ENCODE results near the gene BUD23.
"Not testable (repeated sequence)": the region's sequence is repeated elsewhere in the genome, so short reads cannot be mapped to it uniquely, and the experiment has no call there.

The BUD23 gene

DNA sequence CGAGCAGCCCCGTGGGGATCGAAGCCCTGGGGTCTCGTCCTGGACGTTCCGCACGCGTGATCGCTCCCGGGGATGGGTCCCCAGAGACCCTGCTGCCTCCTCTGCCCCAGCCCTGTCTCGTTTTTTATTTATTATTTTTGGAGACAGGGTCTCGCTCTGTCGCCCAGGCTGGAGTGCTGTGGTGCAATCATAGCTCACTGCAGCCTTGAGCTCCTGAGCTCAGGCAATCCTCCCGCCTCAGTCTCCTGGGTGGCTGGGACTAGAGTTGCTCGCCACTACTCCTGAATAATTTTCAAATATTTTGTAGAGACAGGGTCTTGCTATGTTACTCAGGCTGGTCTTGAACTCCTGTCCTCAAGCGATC, 36.4 kb downstream of the BUD23 start:
- no peak for DNase-seq (ENCODE audit: low read depth)

DNA sequence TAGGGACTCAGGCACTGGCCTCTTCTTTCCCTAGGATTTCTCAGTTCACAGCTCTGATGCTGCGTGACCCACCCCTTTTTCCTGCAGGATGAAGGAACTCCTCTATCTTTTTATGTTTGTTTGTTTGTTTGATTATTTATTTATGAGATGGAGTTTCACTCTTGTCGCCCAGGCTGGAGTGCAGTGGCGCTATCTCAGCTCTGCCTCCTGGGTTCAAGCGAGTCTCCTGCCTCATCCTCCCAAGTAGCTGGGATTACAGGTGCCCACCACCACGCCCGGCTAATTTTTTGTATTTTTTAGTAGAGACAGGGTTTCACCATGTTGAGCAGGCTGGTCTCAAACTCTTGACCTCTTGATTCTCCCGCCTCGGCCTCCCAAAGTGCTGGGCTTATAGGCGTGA, 37.0 kb downstream of the BUD23 start:
- not testable (repeated sequence) for DNase-seq (ENCODE audit: low read depth)

DNA sequence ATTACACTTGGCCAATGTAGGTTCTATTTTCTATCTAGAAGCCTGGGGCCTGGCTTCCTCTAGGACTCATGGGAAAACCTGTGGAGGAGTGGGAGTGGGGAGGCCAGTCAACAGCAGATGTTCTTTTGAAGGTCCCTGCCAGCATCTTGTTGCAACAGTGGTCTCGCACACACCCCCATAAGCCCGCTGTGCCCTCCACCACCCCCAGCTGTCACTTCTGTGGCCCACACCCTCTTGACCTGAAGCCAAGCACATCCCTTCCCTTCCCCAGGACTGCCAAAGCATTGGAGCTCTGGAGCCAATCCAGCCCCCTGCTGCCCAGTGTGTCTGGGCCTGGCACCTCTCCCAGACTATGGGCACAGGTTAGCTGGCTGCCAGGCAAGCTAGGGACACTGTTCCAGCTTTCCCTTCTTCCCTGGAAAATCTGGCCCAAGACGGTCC, 38.0 kb downstream of the BUD23 start:
- no peak for DNase-seq (ENCODE audit: low read depth)

DNA sequence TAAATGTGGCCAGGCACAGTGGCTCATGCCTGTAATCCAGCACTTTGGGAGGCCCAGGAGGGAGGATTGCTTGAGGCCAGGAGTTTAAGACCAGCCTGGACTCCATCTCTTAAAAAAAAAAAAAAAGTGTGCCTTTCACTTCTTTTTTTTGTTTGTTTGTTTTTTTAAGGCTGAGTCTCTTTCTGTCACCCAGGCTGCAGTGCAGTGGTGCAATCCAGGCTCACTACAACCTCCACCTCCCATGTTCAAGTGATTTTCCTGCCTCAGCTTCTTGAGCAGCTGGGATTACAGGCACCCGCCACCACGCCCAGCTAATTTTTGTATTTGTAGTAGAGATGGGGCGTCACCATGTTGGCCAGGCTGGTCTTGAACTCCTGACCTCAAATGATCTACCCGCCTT, 38.8 kb downstream of the BUD23 start:
- DNase-seq (ENCODE audit: low read depth), result not testable (repeated sequence)

DNA sequence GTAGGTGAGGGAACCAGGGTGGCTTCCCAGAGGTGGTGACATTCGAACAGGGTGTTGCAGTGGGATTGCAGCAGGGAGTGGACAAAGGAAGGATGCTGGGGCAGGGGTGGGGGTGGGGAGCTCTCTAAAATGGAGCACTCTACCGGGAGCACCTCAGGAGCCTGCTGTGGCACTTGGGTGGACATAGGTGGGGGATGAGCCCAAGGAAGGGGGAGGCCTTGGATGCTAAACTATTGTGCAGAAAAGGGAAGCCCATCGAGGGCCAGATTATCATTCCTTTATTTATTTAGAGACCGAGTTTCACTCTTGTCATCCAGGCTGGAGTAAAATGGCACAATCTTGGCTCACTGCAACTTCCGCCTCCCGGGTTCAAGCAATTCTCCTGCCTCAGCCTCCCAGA, 39.4 kb downstream of the BUD23 start:
- DNase-seq (ENCODE audit: low read depth), result no peak

DNA sequence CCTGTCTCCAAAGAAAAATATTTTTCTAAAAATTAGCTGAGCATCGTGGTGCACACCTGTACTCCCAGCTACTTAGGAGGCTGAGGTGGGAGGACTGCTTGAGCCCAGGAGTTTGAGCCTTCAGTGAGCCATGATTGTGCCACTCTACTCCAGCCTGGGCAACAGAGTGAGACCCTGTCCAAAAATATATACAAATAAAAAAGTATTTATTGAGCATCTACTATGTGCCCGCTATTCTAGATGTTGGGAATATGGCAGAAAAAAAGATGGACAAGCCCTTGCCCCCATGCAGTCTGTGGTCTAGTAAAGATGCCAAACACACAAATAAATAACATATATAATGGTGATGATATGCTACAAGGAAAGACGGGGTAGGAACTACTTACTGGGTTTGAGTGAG, 40.4 kb downstream of the BUD23 start:
- DNase-seq (ENCODE audit: low read depth), result no peak

DNA sequence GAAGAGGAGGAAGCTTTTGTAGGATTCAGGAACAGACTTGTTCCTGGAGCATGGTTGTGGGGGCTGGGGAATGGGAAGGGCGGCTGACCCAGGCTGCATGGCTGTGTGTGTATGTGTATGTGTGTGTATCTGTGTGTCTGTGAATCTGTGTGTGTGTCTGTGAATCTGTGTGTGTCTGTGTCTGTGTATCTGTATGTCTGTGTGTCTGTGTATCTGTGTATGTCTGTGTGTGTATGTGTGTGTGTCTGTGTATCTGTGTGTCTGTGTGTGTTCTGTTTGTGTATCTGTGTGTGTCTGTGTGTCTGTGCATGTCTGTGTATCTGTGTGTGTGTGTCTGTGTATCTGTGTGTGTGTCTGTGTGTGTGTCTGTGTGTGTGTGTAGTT, 42.7 kb downstream of the BUD23 start:
- no peak for DNase-seq (ENCODE audit: low read depth)

DNA sequence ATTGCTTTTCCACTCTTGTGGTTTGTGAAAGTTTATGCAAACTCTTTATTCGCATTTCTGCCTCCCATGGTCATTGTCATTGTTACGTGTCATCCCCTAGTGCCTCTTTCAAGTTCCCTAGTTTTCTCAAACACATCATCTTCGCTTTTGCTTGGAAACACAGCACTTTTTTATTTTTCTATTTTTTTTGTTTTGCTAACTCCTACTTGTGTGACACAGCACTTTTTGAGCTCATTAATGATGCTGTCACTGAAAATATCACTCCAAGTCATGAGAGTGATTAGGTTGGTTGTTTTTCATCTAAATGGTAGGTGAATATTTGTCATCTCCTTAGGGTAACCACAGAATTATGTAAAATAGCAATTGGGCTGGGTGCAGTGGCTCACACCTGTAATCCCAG, 44.6 kb downstream of the BUD23 start:
- no peak for DNase-seq (ENCODE audit: low read depth)

DNA sequence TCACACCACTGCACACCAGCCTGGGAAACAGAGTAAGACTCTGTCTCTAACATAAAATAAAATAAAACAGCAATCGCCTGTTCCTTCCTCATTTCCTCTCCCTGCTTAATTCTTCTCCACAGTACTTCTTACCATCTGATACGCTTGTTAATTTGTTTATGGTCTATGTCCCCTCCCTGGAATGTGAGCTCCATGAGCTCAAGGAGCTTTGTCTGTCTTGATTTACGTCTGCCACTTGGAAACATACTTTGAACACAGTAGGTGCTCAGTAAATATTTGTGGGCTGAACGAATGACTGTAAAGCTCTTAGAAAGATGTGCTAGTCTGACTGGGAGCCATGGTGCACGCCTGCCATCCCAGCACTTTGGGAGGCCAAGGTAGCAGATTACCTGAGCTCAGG, 45.2 kb downstream of the BUD23 start:
- no peak for DNase-seq (ENCODE audit: low read depth)

DNA sequence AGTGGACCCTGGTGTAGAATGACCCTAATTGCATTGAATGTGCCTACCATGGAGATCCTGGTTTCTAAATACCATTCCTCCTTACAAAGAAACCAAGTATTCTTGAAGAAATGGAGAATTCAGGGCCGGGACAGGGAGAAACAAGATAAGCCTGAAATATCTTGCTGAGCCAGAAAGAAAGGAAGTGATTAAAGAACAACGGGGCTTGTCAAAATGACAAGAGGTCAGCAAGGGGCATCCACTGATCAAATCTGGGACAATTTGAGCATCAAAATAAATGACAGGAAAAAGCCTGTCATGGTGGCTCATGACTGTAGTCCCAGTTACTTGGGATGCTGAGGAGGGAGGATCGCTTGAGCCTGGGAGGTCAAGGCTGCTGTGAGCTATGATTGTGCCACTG, 47.1 kb downstream of the BUD23 start:
- no peak for DNase-seq (ENCODE audit: low read depth)

DNA sequence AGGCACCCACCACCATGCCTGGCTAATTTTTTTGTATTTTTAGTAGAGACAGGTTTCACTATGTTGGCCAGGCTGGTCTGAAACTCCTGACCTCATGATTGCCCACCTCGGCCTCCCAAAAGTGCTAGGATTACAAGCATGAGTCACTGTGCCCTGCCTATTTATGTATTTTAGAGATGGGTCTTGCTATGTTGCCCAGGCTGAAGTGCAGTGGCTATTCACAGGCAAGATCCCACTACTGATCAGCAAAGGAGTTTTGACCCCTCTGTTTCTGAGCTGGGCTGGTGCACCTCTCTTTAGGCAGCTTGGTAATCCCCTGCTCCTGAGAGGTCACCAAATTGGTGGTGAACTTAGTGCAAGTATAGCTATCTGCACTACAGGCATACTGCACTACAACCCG, 49.0 kb downstream of the BUD23 start:
- DNase-seq (ENCODE audit: low read depth), result no peak

DNA sequence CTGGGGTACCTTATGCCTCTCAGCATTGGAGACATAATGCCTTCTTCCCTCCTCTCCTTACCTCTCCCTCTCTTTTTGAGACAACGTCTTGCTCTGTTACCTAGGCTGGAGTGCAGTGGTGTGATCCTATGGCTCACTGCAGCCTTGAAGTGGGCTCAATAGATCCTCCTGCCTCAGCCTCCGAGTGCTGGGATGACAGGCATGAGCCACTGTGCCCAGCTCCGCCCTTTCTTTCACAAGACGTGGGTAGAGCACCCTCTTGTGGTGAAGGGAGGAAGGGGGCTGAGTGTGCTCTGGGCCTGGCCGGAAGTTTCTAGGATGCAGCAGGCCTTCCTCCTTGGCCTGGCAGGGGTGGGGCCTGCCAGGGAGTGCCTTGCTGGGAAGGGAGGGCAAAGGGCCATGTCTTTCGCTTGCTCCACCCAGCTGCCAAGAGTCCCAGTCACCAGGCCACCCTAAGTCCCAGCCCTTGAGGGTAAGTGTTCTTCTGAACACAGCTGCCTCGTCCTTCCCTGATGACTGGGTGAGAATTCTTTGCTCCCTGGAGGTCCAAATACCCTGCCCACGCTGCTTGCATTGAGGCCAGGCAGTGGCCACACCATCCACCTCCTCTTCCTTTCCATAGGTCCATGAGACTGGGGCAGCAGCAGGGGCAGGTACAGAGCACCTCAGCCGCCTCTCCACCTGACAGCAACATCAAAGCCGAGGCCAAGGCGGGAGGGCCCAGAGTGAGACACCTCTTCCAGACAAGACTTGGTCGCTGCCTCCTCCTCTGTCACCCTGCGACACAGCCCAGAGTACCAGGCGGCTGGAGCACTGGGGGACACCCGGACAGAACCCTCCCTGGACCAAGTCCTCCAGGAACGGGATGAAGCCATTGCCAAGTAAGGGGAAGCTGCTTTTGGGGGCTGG, 51.5 kb downstream of the BUD23 start:
- no peak for DNase-seq (ENCODE audit: low read depth)

DNA sequence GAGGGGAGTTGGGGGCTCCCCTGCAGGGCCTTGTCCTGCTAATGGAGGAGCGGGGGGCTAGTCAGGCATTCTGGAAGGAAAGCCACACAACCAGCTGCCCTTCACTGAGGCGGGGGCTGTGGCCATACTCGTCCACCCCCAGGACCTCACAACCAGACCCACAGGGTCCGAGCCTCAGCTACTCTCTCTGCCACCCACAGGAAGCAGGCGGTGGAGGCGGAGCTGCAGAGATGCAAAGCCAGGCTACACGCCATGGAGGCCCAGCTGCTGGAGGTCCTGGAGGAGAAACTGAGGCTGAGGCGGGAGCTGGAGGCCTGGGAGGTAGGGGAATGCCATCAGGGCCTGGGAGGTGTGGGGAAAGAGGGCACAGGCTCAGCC, 52.1 kb downstream of the BUD23 start:
- no peak for DNase-seq (ENCODE audit: low read depth)

DNA sequence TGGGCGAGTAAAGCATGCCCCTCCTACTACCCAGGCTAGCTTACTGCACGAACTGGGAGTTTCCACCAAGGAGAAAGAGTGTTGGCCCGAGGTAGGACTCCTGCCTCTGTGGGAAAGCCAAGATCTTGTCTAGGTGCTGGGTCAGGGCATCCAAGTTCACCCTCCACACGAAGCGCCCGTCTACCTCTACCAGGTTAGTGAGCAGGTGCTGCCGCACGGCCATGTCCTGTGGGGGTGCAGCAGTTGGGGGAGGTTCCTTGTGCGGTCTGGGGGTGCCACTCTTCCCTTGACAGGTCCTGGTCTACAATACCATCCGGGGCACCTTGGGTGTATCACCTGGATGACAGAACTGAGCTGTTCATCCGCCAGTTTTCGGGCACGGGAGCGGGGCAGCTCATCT, 53.5 kb downstream of the BUD23 start:
- DNase-seq (ENCODE audit: low read depth), result no peak

DNA sequence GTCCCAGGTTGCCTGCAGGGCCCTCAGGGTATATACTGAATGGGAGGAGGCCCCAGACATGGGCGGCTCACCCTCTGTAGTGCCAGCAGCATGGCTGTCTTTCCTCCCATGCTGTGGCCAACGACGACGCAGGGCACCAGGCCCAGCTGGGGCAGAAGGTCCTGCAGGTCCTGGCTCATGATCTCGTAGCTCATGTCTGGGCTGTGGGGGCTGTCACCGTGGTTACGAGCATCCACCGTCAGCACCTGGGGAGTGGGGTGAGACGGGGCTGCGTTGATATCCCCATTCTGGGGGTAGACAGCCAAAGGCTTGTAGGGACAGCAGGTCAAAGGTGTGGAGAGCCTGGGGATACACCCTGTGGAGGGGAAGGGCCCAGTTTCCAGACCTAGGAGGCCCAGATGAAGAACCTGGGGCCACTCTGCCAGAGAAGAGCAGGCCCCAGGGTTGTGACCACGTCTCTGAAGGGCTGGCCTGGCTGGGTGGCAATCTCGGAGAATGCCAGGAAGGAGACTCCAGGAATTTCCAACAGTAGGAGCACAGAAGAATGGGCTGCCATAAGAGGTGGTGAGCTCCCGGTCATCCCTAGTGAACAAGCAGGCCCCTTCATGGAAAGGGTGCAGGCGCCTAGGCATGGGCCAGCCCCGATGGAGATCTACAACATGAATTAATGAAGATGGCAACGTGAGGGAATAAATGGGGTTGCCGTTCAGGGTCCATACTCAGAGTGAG, 54.3 kb downstream of the BUD23 start:
- no peak for DNase-seq (ENCODE audit: low read depth)

DNA sequence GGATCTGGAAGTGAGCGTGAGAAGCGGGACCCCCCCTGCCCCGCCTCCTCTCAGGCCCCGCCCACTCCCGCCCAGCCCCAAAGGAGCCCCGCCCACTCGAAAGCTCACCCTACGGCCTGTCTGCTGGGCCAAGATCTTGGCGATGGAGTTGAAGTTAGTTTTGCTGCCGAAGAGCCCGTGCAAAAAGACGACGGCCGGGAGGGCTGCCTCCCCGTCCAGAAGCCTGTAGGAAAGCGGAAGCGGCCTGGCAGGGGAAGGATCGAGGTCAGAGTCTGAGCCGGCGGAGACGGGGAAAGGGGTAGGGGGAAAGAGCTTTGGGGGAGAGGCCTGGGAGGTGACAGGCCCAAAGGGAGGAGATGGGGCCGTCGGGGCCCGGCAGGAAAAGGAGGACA, 54.8 kb downstream of the BUD23 start:
- DNase-seq (ENCODE audit: low read depth), result no peak

DNA sequence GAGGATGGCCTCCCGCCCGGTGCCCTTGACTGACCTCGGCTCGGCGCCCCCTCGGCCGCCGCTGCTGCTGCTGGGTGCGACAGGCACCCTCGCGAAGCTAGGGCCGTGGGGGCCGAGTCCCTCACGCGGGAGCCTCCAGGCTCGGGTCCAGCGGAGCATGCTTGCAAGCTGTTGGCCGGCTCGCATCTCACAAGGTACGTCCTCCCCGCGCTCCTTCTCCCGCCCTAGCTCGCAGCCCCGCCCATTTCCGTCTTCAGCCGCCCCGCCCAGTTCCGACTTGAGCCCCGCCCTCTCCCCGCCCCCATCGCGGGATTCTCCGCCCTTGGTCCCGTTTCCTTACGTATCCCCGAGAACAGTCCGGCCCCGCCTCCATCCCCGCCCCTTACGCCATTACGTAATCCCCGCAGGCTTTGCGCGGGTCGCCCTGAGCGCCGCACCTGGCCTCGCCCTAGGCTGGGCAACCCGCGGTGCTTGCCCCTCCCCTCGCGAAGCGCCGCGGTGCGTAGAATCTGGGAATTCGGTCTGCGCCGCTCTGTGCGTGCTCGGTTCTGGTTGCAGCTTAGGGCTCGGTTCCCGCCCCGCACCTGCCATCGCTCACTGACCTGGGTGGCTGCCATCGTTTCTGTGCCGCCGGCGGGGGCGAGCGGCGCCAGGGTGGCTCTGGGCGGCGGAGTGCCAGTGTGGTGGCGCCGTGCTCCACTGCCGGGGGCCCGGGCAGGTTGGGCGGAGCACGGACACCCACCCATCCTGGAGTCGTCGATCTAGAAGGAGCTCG, 55.4 kb downstream of the BUD23 start, which contains the start of gene ABHD11:
ABHD11 (minus strand) TSS at position 191 of the 775 bp plus-strand sequence; CDS start at position 159, 32 bp downstream.
- peak; percentile 80 for DNase-seq (ENCODE audit: low read depth)

DNA sequence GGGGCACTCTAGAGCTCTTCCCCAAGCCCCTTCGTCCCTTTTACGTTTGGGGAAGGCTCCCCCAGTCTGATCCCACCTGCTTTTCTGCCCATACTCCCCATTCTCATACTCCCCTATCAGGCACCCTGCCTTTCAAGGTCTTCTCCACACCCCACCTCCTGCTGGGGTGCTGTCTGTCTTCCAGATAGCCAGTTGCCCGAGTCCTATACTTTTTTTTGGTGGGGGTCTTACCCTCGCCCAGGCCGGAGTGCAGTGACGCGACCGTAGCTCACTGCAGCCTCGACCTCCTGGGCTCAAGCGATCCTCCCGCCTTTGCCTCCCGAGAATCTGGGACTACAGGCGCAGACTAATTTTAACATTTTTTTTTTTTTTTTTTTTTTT, 56.0 kb downstream of the BUD23 start:
- DNase-seq (ENCODE audit: low read depth), result no peak

DNA sequence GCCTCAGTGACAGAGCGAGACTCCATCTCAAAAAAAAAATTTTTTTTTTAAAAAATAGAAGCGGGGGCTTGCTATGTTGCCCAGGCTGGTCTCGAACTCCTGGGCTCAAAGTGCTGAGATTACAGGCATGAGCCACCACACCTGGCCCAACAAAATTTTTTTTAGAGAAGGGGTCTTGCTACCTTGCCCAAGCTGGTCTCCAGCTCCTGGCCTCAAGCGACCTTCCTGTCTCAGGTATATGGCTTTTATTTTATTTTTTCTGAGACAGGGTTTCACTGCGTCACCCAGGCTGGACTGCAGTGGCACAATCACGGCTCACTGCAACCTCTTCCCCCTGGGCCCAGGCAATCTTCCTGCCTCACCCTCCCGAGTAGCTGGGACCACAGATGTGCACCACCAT, 56.8 kb downstream of the BUD23 start:
- no peak for DNase-seq (ENCODE audit: low read depth)

DNA sequence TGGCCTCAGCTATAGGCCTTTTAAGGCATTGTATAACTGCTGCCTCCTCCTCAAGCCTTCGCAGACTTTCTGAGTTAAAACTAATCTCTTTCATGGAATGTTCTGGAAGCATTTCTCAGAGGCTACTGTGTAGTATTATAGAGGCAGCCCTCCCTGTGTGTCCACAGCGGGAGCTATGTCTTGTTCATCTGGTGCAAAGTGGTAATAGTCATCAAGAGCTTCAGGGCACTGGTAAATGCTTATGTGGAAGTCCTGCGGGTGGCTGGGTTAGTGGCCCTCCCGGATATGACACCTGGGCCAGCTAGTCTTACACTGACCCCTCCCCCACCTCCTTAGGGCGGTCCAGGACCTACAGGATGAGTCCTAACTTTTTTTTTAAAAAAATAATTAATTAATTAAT, 57.4 kb downstream of the BUD23 start:
- DNase-seq (ENCODE audit: low read depth), result no peak

DNA sequence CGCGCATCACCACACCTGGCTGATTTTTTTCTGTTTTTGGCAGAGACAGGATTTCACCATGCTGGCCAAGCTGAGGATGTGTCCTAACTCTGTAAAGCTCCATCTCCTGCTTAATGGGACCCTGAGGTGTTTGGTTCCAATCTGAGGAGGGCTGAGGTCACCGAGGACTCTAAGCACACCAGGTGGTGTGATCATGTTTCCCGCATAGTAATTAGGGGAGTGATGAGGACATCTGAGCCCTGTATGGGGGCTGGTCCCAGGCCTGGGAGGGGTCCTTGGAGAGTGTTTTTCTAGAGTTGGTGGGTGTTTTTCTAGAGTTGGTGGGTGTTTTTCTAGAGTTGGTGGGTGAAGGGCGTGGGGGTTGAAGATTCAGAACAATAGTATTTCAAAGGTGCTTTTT, 58.2 kb downstream of the BUD23 start:
- no peak for DNase-seq (ENCODE audit: low read depth)

DNA sequence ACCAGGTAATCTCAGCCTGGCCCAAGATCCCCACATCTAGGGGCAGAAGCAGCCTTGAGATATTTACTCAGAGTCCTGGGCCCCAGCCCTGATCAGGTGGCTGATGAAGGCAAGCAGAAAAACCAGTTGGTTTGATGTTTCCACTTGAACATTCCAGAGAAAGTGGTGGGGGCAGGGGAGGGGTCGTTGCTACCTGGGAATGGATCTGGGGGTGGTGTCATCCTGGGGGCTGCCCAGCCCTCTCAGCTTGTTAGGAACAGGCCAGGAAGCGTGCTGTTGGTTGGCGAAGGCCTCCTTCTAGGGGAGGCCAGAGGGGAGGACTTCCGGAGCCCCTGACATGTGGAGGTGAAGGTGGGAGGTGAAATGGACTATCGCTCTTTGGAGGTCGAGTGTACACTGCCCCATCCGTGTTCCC, 58.9 kb downstream of the BUD23 start:
- no peak for DNase-seq (ENCODE audit: low read depth)
